Ascending aorta (tissue), 2 donors: ENCODE results near the gene DGCR2. TPM values are rescaled to one million over a fixed set of nuclear protein-coding genes. Genes with fewer than 3 reads are reported as not detected.

Source experiments
- DNase-seq, 2 donors: peaks; one replicate each; pipeline ENCODE4 v3.0.0-alpha.2; 2019; ENCODE audit warnings: low spot score in 2 of 2
- H3K27ac ChIP-seq, 2 donors: fragments of 200-600 bp; sonication (generic); one replicate each; pipeline ENCODE4 v1.5.1; 2016 to 2017; ENCODE audit warnings: mild to moderate bottlenecking in 1 of 2
- H3K27me3 ChIP-seq: fragments of 200-600 bp; sonication (generic); one replicate; pipeline ENCODE4 v1.5.1; 2017
- H3K36me3 ChIP-seq, 2 donors: fragments of 200-600 bp; sonication (generic); one replicate each; pipeline ENCODE4 v1.5.1; 2016
- H3K4me1 ChIP-seq, 2 donors: fragments of 200-600 bp; sonication (generic); one replicate each; pipeline ENCODE4 v1.5.1; 2016 to 2017; ENCODE audit warnings: mild to moderate bottlenecking in 1 of 2
- H3K4me3 ChIP-seq, 2 donors: fragments of 200-600 bp; sonication (generic); one replicate each; pipeline ENCODE4 v1.5.1; 2016 to 2017; ENCODE audit warnings: mild to moderate bottlenecking in 1 of 2
- H3K9me3 ChIP-seq, 2 donors: fragments of 200-600 bp; sonication (generic); one replicate each; pipeline ENCODE4 v1.5.1; 2016
- CTCF ChIP-seq, 3 experiments: fragments of 200-600 bp in 2 of 3; fragments of 450-650 bp in 1 of 3; sonication (generic) in 2 of 3; IDR thresholded peaks; one replicate each; pipeline ENCODE4 v1.5.1; 2016 to 2019; ENCODE audit warnings: antibody characterized with exemption in 3 of 3, mild to moderate bottlenecking in 1 of 3, moderate library complexity in 1 of 3
- intact Hi-C: fragments of 100-400 bp; cut with DNase I; formaldehyde crosslinking; loops from one replicate; pipeline ENCODE4 v1.15.1; 2023
- total RNA-seq: library from RNA; depleted of rRNA; stranded (reverse); fragments of >200 nt; gene quantifications from one replicate; pipeline ENCODE4 v1.1.0, GENCODE V29; 2016

Gene DGCR2
- total RNA-seq, 1 donor from 2014 or later = 34.7 TPM

GRCh38 chr22:19119949-19120348 is 2.3 kb downstream of the DGCR2 start:
- no peak for DNase-seq
- Histone ChIP-seq H3K4me3 (peak overlapping the region in 1 of 2 donors; percentile 86), H3K9me3 (no peaks in the 10 kb centered on the region), H3K27ac (no peak overlapping the region), H3K36me3 (peaks cover 0 to 4% of the 10 kb centered on the region in 2 donors), H3K27me3 (no peaks in the 10 kb centered on the region), H3K4me1 (peaks cover 22 to 27% of the 10 kb centered on the region in 2 donors)
- intact Hi-C loops = no loop called here
- no peak for TF ChIP-seq CTCF (IDR thresholded peaks at IDR 0.05)

DNA sequence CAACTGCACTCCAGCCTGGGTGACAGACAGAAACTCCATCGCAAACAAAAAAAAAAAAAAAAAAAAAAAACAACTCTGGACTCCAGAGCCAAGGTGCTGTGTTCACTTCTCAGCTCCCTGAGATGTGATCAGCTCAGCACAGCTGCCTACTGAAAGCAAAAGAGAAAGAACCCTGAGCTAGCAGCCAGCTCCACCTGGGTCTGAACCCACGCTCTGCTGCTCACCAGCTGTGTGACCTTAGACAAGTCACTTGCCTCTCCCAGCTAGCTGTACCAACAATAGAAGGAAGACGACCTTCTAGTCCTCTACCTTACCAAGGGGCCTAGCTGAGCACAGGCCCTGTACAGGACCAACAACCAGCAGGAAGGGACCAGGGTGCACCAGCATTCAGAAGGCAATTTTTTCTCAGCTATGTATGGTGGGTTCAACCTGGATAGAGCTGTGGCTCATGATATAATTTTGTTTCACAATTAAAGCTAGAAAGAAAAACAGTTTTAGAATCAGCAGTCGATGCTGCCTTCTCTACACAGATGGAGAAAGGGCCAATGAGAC is 3.8 kb downstream of the DGCR2 start:
- no peak for DNase-seq
- no peak for TF ChIP-seq CTCF (IDR thresholded peaks at IDR 0.05)
- H3K36me3 ChIP-seq = peaks cover 0 to 4% of the 10 kb centered on the region in 2 donors
- intact Hi-C loops = no loop called here
- H3K27me3 ChIP-seq = no peaks in the 10 kb centered on the region
- no peaks in the 10 kb centered on the region for H3K9me3 ChIP-seq
- peaks cover 22 to 27% of the 10 kb centered on the region in 2 donors for H3K4me1 ChIP-seq
- H3K27ac ChIP-seq = no peak overlapping the region
- no peak overlapping the region for H3K4me3 ChIP-seq

DNA sequence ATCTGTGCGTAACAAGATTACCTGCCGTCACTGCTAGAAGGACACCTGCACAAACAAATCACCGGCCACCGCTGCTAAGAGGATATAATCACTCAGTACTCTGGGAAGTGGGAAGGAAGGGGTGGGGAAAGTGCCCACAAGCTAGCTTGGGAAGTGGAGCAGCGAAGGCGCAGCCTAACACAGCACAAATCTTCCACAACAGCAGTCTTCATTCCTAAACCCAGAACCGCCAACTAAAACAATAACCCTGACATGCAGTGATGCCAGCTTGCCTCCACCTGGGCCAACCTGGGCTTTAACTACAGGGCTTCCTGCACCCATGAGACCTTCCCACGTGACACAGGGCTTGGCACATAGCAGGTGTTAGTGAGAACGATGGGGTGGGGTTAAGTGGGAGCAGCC is 5.1 kb downstream of the DGCR2 start:
- no peak for TF ChIP-seq CTCF (IDR thresholded peaks at IDR 0.05)
- no peak overlapping the region for H3K4me3 ChIP-seq
- no peak overlapping the region for H3K27ac ChIP-seq
- H3K9me3 ChIP-seq = no peaks in the 10 kb centered on the region
- peaks cover 0 to 4% of the 10 kb centered on the region in 2 donors for H3K36me3 ChIP-seq
- DNase-seq = no peak
- peaks cover 22 to 27% of the 10 kb centered on the region in 2 donors for H3K4me1 ChIP-seq
- intact Hi-C loops = no loop called here
- no peaks in the 10 kb centered on the region for H3K27me3 ChIP-seq

GRCh38 chr22:19115628-19116027 is 6.6 kb downstream of the DGCR2 start:
- intact Hi-C loops = no loop called here
- no peak overlapping the region for H3K4me3 ChIP-seq
- no peak for TF ChIP-seq CTCF (IDR thresholded peaks at IDR 0.05)
- DNase-seq = no peak
- H3K9me3 ChIP-seq = no peaks in the 10 kb centered on the region
- H3K4me1 ChIP-seq = peaks cover 19 to 23% of the 10 kb centered on the region in 2 donors
- H3K27me3 ChIP-seq = no peaks in the 10 kb centered on the region
- H3K36me3 ChIP-seq = peaks cover 0 to 4% of the 10 kb centered on the region in 2 donors
- no peak overlapping the region for H3K27ac ChIP-seq

GRCh38 chr22:19114984-19115552 is 7.1 kb downstream of the DGCR2 start:
- Histone ChIP-seq H3K9me3 (no peaks in the 10 kb centered on the region), H3K4me3 (no peak overlapping the region), H3K27me3 (no peaks in the 10 kb centered on the region), H3K27ac (no peak overlapping the region), H3K4me1 (peaks cover 14 to 23% of the 10 kb centered on the region in 2 donors), H3K36me3 (peaks cover 0 to 4% of the 10 kb centered on the region in 2 donors)
- no peak for TF ChIP-seq CTCF (IDR thresholded peaks at IDR 0.05)
- intact Hi-C loops = no loop called here
- no peak for DNase-seq
